GM21381 (cell line): ENCODE data around the gene EPGN.

Experiments
- ATAC-seq: cut with Tn5 transposase; IDR thresholded peaks from one replicate; pipeline ENCODE4 v1.9.1; 2021; ENCODE audit warnings: mild to moderate bottlenecking, moderate library complexity; ENCODE audit not compliant: unreplicated experiment

Gene EPGN

GRCh38 chr4:74308215-74308614 lies at the start of gene EPGN:
TSS of gene EPGN (plus strand) at chr4:74308470. CDS start at chr4:74308534, 64 bp downstream.
- no peak for ATAC-seq

- ATAC-seq = no peak
These were observed 49.3 kb upstream of the EPGN start for GRCh38 chr4:74258963-74259362.

GRCh38 chr4:74260036-74260435 lies 48.2 kb upstream of the EPGN start:
- ATAC-seq = no peak

- ATAC-seq = no peak
These were observed 45.7 kb upstream of the EPGN start for GRCh38 chr4:74262522-74262921.

- no peak for ATAC-seq
These were observed 44.7 kb upstream of the EPGN start for GRCh38 chr4:74263551-74263950.

GRCh38 chr4:74266081-74266480 lies 42.2 kb upstream of the EPGN start:
- no peak for ATAC-seq

GRCh38 chr4:74267998-74268606 lies 40.2 kb upstream of the EPGN start:
- no peak for ATAC-seq

GRCh38 chr4:74268643-74269042 lies 39.6 kb upstream of the EPGN start:
- no peak for ATAC-seq

GRCh38 chr4:74278490-74278889 lies 29.8 kb upstream of the EPGN start:
- no peak for ATAC-seq

GRCh38 chr4:74279716-74280115 lies 28.6 kb upstream of the EPGN start:
- ATAC-seq = no peak

GRCh38 chr4:74282926-74283325 lies 25.3 kb upstream of the EPGN start:
- no peak for ATAC-seq

- no peak for ATAC-seq
These were observed 24.7 kb upstream of the EPGN start for GRCh38 chr4:74283614-74284013.

- no peak for ATAC-seq
These were observed 24.2 kb upstream of the EPGN start for GRCh38 chr4:74284053-74284452.

- no peak for ATAC-seq
These were observed 21.1 kb upstream of the EPGN start for GRCh38 chr4:74287164-74287563.

GRCh38 chr4:74287791-74288190 lies 20.5 kb upstream of the EPGN start:
- ATAC-seq = no peak

- no peak for ATAC-seq
These were observed 16.8 kb upstream of the EPGN start for GRCh38 chr4:74291471-74291870.

GRCh38 chr4:74292111-74292870 lies 16.0 kb upstream of the EPGN start:
- no peak for ATAC-seq

- ATAC-seq = no peak
These were observed 14.7 kb upstream of the EPGN start for GRCh38 chr4:74293558-74293957.

- ATAC-seq = no peak
These were observed 13.6 kb upstream of the EPGN start for GRCh38 chr4:74294681-74295080.

- no peak for ATAC-seq
These were observed 10.7 kb upstream of the EPGN start for GRCh38 chr4:74297539-74297938.

- ATAC-seq = no peak
These were observed 4.1 kb upstream of the EPGN start for GRCh38 chr4:74304095-74304625.

GRCh38 chr4:74305000-74305399 lies 3.3 kb upstream of the EPGN start:
- no peak for ATAC-seq
